ENCODE data around the gene COQ5. TPM values are rescaled to one million over a fixed set of nuclear protein-coding genes. Genes with fewer than 3 reads are reported as not detected.

The COQ5 gene
- polyA plus RNA-seq, 1 experiment: 27.7 TPM

DNA sequence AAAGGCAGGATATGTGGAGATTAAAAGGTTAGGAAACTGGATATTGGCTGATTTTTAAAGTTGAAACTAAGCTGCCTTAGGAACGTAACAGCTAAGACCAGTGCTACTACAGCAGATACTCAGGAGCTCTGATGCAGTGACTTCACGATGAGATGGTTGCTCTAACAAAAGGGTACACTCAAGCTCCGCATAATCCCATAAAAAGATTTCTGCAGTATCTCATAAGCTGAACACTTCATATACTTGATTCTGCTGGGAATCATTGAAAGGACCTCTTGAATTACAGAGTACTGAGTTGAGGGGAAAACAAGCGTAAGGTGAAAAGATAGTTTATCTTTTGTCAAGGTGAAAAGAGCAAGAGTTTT lies 8.9 kb upstream of the COQ5 start:
- no peak overlapping the region; the same call in 1 of the 2 replicates for H3K4me3 ChIP-seq (ENCODE audit: low read depth, low read length)
- peaks cover 2% of the 10 kb centered on the region for H3K36me3 ChIP-seq (ENCODE audit: control insufficient read depth, insufficient read depth, low read length)
- ChIA-PET POLR2A (interaction anchor here (0.6 to 1.2 kb wide), 2 partner anchors 8 to 63 kb away, joined by 3 to 4 read pairs; no protein-coding TSS in a partner anchor), CTCF (interaction anchor here (1.2 kb wide), 1 partner anchor 22 kb away, joined by 3 read pairs; no protein-coding TSS in a partner anchor)
- H3K27me3 ChIP-seq (ENCODE audit: control insufficient read depth, insufficient read depth, low read length): no peaks in the 10 kb centered on the region
- DNase-seq (ENCODE audit: low read depth): no peak
- TF ChIP-seq CTCF (IDR thresholded peaks at IDR 0.05; ENCODE audit: insufficient read depth, low read depth, low read length): no peak

DNA sequence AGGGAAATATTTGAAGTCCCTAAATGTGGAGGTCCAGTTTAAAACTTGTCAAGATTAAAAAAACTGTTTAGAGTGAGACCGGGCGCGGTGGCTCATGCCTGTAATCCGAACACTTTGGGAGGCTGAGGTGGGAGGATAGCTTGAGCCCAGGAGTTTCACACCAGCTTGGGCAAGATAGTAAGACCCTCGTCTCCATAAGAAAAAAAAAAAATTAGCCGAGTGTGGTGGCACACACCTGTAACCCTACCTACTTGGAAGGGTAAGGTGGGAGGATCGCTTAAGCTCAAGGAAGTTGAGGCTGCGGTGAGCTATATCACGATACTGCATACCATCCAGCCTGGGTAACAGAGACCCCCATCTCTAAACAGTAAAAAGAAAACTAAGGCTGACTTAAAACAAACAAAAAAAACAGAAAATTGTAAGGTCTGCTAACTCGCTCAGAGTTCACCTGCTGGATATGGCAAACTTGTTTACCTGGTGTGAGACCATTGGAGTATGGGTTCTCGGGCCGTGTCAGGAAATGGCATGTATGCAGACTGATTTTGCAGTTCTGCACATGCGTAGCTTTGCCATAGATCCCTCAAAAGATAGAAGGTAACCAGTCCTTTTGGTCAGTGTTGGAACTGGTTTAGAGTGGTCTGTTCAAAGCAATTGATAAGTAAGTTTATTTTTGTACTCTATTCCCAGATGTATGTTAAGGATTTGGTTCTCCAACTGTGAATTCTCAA lies 7.3 kb upstream of the COQ5 start:
- no peak for DNase-seq (ENCODE audit: low read depth)
- Histone ChIP-seq H3K27me3 (ENCODE audit: control insufficient read depth, insufficient read depth, low read length) (no peaks in the 10 kb centered on the region), H3K4me3 (ENCODE audit: low read depth, low read length) (peak overlapping the region; percentile 82), H3K36me3 (ENCODE audit: control insufficient read depth, insufficient read depth, low read length) (peaks cover 2% of the 10 kb centered on the region; the same call in 1 of the 2 replicates)
- CTCF ChIA-PET: no interaction called here
- TF ChIP-seq CTCF (IDR thresholded peaks at IDR 0.05; ENCODE audit: insufficient read depth, low read depth, low read length): no peak
- POLR2A ChIA-PET: interaction anchor here (1.1 kb wide), 1 partner anchor 69 kb away, joined by 3 read pairs; no protein-coding TSS in a partner anchor

GRCh38 chr12:120534703-120535655 lies 6.0 kb upstream of the COQ5 start:
- DNase-seq (ENCODE audit: low read depth): no peak
- Histone ChIP-seq H3K36me3 (ENCODE audit: control insufficient read depth, insufficient read depth, low read length) (peaks cover 2% of the 10 kb centered on the region; the same call in 1 of the 2 replicates), H3K4me3 (ENCODE audit: low read depth, low read length) (peak overlapping the region; percentile 82), H3K27me3 (ENCODE audit: control insufficient read depth, insufficient read depth, low read length) (no peaks in the 10 kb centered on the region)
- CTCF ChIA-PET: no interaction called here
- POLR2A ChIA-PET: no interaction called here
- TF ChIP-seq CTCF (IDR thresholded peaks at IDR 0.05; ENCODE audit: insufficient read depth, low read depth, low read length): no peak

GRCh38 chr12:120534203-120534702 lies 5.3 kb upstream of the COQ5 start, which contains the start of gene RNF10:
Gene RNF10 (plus strand): TSS chr12:120534356. CDS start chr12:120534812, 456 bp downstream.
- H3K27me3 ChIP-seq (ENCODE audit: control insufficient read depth, insufficient read depth, low read length): no peaks in the 10 kb centered on the region
- no peak for DNase-seq (ENCODE audit: low read depth)
- peaks cover 2% of the 10 kb centered on the region; the same call in 1 of the 2 replicates for H3K36me3 ChIP-seq (ENCODE audit: control insufficient read depth, insufficient read depth, low read length)
- no peak for TF ChIP-seq CTCF (IDR thresholded peaks at IDR 0.05; ENCODE audit: insufficient read depth, low read depth, low read length)
- ChIA-PET CTCF (no interaction called here), POLR2A (no interaction called here)
- H3K4me3 ChIP-seq (ENCODE audit: low read depth, low read length): peak within 1 kb of the TSS; percentile 82

Measured in BJ (cell line).